ENCODE data around the gene TBK1. TPM values are rescaled to one million over a fixed set of nuclear protein-coding genes. Genes with fewer than 3 reads are reported as not detected.

Gene TBK1
- total and polyA plus RNA-seq, 10 of the 15 experiments (the other 5 are each of a cell fraction or from before 2014, with no cell fraction given): 13.4 to 49.3 (median 37.7) TPM

DNA sequence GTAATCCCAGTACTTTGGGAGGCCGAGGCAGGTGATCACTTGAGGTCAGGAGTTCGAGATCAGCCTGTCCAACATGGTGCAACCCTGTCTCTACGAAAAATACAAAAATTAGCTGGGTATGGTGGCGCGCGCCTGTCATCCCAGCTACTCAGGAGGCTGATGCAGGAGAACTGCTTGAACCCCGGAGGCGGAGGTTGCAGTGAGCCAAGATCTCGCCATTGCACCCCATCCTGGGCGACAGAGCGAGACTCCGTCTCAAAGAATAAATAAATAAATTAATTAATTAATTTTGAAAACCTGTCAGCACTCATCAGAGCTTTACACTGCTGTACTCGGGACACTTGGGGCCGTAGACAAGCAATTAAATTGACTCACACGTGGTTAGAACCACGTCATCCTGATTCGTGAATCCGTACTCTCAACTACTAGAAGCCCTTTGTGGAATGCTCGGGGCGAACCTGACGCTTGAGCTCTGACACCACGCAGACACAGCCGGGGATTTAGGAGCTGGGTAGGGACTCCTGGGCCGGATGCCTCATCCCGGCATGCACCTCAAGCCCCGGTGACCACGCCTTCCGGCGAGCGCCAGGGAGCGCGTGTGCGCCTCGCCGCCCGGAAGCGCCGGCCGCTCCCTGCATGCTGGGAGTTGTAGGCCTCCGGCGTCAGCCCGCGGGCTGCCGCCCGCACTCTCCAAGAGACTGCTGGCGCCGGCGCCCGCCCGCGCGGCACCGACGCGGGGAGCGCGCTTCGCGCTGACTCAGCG lies 48.0 kb upstream of the TBK1 start, which contains the start of gene XPOT (continued):
- TF ChIP-seq, protein P1, sequence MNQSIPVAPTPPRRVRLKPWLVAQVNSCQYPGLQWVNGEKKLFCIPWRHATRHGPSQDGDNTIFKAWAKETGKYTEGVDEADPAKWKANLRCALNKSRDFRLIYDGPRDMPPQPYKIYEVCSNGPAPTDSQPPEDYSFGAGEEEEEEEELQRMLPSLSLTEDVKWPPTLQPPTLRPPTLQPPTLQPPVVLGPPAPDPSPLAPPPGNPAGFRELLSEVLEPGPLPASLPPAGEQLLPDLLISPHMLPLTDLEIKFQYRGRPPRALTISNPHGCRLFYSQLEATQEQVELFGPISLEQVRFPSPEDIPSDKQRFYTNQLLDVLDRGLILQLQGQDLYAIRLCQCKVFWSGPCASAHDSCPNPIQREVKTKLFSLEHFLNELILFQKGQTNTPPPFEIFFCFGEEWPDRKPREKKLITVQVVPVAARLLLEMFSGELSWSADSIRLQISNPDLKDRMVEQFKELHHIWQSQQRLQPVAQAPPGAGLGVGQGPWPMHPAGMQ (IDR thresholded peaks at IDR 0.05; ENCODE audit: borderline replicate concordance): no peak
- no peak for TF ChIP-seq STAT1 (conservative IDR thresholded peaks at IDR 0.05)
- TF ChIP-seq, protein P2, sequence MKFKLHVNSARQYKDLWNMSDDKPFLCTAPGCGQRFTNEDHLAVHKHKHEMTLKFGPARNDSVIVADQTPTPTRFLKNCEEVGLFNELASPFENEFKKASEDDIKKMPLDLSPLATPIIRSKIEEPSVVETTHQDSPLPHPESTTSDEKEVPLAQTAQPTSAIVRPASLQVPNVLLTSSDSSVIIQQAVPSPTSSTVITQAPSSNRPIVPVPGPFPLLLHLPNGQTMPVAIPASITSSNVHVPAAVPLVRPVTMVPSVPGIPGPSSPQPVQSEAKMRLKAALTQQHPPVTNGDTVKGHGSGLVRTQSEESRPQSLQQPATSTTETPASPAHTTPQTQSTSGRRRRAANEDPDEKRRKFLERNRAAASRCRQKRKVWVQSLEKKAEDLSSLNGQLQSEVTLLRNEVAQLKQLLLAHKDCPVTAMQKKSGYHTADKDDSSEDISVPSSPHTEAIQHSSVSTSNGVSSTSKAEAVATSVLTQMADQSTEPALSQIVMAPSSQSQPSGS (IDR thresholded peaks at IDR 0.05; ENCODE audit: low read length): no peak
- TF ChIP-seq IKZF1 (conservative IDR thresholded peaks at IDR 0.05): peak; percentile 96
- TF ChIP-seq, protein P3, sequence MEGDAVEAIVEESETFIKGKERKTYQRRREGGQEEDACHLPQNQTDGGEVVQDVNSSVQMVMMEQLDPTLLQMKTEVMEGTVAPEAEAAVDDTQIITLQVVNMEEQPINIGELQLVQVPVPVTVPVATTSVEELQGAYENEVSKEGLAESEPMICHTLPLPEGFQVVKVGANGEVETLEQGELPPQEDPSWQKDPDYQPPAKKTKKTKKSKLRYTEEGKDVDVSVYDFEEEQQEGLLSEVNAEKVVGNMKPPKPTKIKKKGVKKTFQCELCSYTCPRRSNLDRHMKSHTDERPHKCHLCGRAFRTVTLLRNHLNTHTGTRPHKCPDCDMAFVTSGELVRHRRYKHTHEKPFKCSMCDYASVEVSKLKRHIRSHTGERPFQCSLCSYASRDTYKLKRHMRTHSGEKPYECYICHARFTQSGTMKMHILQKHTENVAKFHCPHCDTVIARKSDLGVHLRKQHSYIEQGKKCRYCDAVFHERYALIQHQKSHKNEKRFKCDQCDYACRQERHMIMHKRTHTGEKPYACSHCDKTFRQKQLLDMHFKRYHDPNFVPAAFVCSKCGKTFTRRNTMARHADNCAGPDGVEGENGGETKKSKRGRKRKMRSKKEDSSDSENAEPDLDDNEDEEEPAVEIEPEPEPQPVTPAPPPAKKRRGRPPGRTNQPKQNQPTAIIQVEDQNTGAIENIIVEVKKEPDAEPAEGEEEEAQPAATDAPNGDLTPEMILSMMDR (IDR thresholded peaks at IDR 0.05 in 2 of 3, conservative IDR thresholded peaks at IDR 0.05 in 1 of 3; ENCODE audit: control insufficient read depth in 2 of 3, extremely low read depth in 1 of 3, insufficient read depth in 1 of 3, low read depth in 3 of 3, low read length in 3 of 3): 0 out of 6 replicates have a peak, but pooled peaks of 1 of the 3 experiments have one; percentile 0
- no peak for TF ChIP-seq ETV6 (conservative IDR thresholded peaks at IDR 0.05 in 1 of 2, IDR thresholded peaks at IDR 0.05 in 1 of 2; ENCODE audit: borderline replicate concordance in 1 of 2, low read depth in 1 of 2)
- TF ChIP-seq RUNX3 (IDR thresholded peaks at IDR 0.05; ENCODE audit: low read length): peak; percentile 41; the same call in 1 of the 2 replicates
- no peak for TF ChIP-seq NFYB (IDR thresholded peaks at IDR 0.05; ENCODE audit: insufficient read depth, low read depth, low read length)
- TF ChIP-seq KLF5 (IDR thresholded peaks at IDR 0.05; ENCODE audit: partially characterized antibody): no peak
- TF ChIP-seq, protein P4, sequence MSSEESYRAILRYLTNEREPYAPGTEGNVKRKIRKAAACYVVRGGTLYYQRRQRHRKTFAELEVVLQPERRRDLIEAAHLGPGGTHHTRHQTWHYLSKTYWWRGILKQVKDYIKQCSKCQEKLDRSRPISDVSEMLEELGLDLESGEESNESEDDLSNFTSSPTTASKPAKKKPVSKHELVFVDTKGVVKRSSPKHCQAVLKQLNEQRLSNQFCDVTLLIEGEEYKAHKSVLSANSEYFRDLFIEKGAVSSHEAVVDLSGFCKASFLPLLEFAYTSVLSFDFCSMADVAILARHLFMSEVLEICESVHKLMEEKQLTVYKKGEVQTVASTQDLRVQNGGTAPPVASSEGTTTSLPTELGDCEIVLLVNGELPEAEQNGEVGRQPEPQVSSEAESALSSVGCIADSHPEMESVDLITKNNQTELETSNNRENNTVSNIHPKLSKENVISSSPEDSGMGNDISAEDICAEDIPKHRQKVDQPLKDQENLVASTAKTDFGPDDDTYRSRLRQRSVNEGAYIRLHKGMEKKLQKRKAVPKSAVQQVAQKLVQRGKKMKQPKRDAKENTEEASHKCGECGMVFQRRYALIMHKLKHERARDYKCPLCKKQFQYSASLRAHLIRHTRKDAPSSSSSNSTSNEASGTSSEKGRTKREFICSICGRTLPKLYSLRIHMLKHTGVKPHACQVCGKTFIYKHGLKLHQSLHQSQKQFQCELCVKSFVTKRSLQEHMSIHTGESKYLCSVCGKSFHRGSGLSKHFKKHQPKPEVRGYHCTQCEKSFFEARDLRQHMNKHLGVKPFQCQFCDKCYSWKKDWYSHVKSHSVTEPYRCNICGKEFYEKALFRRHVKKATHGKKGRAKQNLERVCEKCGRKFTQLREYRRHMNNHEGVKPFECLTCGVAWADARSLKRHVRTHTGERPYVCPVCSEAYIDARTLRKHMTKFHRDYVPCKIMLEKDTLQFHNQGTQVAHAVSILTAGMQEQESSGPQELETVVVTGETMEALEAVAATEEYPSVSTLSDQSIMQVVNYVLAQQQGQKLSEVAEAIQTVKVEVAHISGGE (CRISPR knock-in tag; IDR thresholded peaks at IDR 0.05): no peak
- peak; percentile 97 for TF ChIP-seq POLR2AphosphoS5 (IDR thresholded peaks at IDR 0.05; ENCODE audit: low read length)
- TF ChIP-seq TBL1XR1 (IDR thresholded peaks at IDR 0.05; ENCODE audit: low read depth, low read length): no peak
- TF ChIP-seq MEF2B (IDR thresholded peaks at IDR 0.05; ENCODE audit: partially characterized antibody, poor library complexity, severe bottlenecking): no peak
- TF ChIP-seq SP1 (IDR thresholded peaks at IDR 0.05; ENCODE audit: low read depth, low read length): no peak
- 0 out of 4 replicates have a peak, but pooled peaks of 1 of the 2 experiments have one; percentile 9 for TF ChIP-seq SRF (IDR thresholded peaks at IDR 0.05; ENCODE audit: low read depth in 2 of 2, low read length in 2 of 2)
- TF ChIP-seq BMI1 (IDR thresholded peaks at IDR 0.05; ENCODE audit: borderline replicate concordance): no peak
- TF ChIP-seq LARP7 (IDR thresholded peaks at IDR 0.05): no peak; the same call in 1 of the 2 replicates
- no peak for TF ChIP-seq IKZF2 (IDR thresholded peaks at IDR 0.05)
- TF ChIP-seq ZSCAN29 (IDR thresholded peaks at IDR 0.05): no peak
- TF ChIP-seq, protein P5, sequence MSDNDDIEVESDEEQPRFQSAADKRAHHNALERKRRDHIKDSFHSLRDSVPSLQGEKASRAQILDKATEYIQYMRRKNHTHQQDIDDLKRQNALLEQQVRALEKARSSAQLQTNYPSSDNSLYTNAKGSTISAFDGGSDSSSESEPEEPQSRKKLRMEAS (IDR thresholded peaks at IDR 0.05; ENCODE audit: low read depth, low read length): peak; percentile 67; the same call in 1 of the 2 replicates
- TF ChIP-seq TARDBP (IDR thresholded peaks at IDR 0.05; ENCODE audit: borderline replicate concordance): no peak
- TF ChIP-seq NR2F1 (conservative IDR thresholded peaks at IDR 0.05): no peak

All from GM12878 (cell line).